ENCODE data around the gene ANKS1B.
"Not testable (repeated sequence)": the region's sequence is repeated elsewhere in the genome, so short reads cannot be mapped to it uniquely, and the experiment has no call there.

The ANKS1B gene

GRCh38 chr12:99649551-99649950 is 335.2 kb downstream of the ANKS1B start:
- in situ Hi-C loops (cut with MboI; ENCODE audit: low pct_unique_long_range_greater_than_20kb, low sequenced_read_pairs, unreplicated experiment), result no loop called here
- TF ChIP-seq CTCF (IDR thresholded peaks at IDR 0.05; ENCODE audit: extremely low read depth, insufficient read depth, missing control alignments), result no peak
- DNase-seq (ENCODE audit: low spot score), result no peak

- no peak for TF ChIP-seq CTCF (IDR thresholded peaks at IDR 0.05; ENCODE audit: extremely low read depth, insufficient read depth, missing control alignments)
- no peak for DNase-seq (ENCODE audit: low spot score)
- in situ Hi-C loops (cut with MboI; ENCODE audit: low pct_unique_long_range_greater_than_20kb, low sequenced_read_pairs, unreplicated experiment), result no loop called here
Observed at GRCh38 chr12:99648183-99648582, 336.6 kb downstream of the ANKS1B start.

DNA sequence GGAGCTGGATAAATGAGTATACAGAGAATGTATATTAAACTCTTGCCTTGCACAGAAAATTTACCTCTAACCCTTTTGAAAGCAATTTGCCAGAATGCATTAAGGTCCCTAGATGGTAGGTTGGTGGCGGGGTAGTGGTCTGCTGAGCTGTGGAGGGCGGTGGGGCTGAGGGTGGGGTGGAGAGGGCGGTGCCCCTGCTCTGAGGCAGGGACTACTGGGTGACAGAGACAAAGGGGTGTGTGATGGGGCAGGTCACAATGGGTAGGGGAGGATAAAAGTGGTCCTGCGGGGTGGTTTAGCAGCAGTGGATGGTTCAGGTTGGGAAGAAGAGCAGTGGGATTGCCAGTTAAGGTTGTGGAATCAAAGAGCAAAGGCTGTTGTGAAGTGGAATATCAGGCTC is 337.3 kb downstream of the ANKS1B start, which contains the start of gene GARIN6:
TSS of gene GARIN6 (plus strand) at position 301 of the 400 bp plus-strand sequence. CDS start 422 bp downstream, outside the sequence.
- no peak for TF ChIP-seq CTCF (IDR thresholded peaks at IDR 0.05; ENCODE audit: extremely low read depth, insufficient read depth, missing control alignments)
- in situ Hi-C loops (cut with MboI; ENCODE audit: low pct_unique_long_range_greater_than_20kb, low sequenced_read_pairs, unreplicated experiment), result no loop called here
- DNase-seq (ENCODE audit: low spot score), result no peak

DNA sequence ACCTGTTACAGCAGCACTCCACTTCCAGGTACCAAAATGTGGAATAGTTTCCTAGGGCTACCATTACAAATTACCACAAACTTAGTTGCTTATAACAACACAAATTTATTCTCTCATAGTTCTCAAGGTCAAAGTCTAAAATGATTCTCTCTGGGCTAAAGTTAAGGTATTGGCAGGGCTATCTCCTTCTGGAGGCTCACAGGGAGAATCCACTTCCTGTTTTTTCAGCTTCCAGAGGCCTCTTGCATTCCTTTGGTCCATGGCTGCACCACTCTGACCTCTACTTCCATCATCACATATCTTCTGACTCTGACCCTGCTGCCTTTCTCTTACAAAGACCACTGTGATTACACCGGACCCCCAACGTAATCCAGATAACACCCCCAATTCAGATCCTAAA is 340.1 kb downstream of the ANKS1B start:
- in situ Hi-C loops (cut with MboI; ENCODE audit: low pct_unique_long_range_greater_than_20kb, low sequenced_read_pairs, unreplicated experiment), result no loop called here
- TF ChIP-seq CTCF (IDR thresholded peaks at IDR 0.05; ENCODE audit: extremely low read depth, insufficient read depth, missing control alignments), result no peak
- DNase-seq (ENCODE audit: low spot score), result no peak

GRCh38 chr12:99627459-99627858 is 357.3 kb downstream of the ANKS1B start:
- TF ChIP-seq CTCF (IDR thresholded peaks at IDR 0.05; ENCODE audit: extremely low read depth, insufficient read depth, missing control alignments), result no peak
- in situ Hi-C loops (cut with MboI; ENCODE audit: low pct_unique_long_range_greater_than_20kb, low sequenced_read_pairs, unreplicated experiment), result no loop called here

GRCh38 chr12:99624591-99624990 is 360.1 kb downstream of the ANKS1B start:
- in situ Hi-C loops (cut with MboI; ENCODE audit: low pct_unique_long_range_greater_than_20kb, low sequenced_read_pairs, unreplicated experiment), result loop anchor here (25.0 kb wide), 2 partner anchors 237 to 587 kb away; no protein-coding TSS in a partner anchor
- DNase-seq (ENCODE audit: low spot score), result not testable (repeated sequence)

More at GRCh38 chr12:99627459-99627858, 357.3 kb downstream of the ANKS1B start:
- DNase-seq (ENCODE audit: low spot score), result no peak

GRCh38 chr12:99620159-99620479 is 364.6 kb downstream of the ANKS1B start:
- no peak for DNase-seq (ENCODE audit: low spot score)
- no peak for TF ChIP-seq CTCF (IDR thresholded peaks at IDR 0.05; ENCODE audit: extremely low read depth, insufficient read depth, missing control alignments)
- in situ Hi-C loops (cut with MboI; ENCODE audit: low pct_unique_long_range_greater_than_20kb, low sequenced_read_pairs, unreplicated experiment), result loop anchor here (25.0 kb wide), 2 partner anchors 233 to 583 kb away; no protein-coding TSS in a partner anchor

Data from GM13977 (cell line).